Fibroblast of peridontal ligament (primary cell): ENCODE results near the gene SNRPD3.
"Not testable (repeated sequence)": the region's sequence is repeated elsewhere in the genome, so short reads cannot be mapped to it uniquely, and the experiment has no call there.

ENCODE experiments used
- DNase-seq: peaks from one replicate; pipeline ENCODE4 v3.0.0-alpha.2; 2010; ENCODE audit errors: extremely low read depth

Gene SNRPD3

DNA sequence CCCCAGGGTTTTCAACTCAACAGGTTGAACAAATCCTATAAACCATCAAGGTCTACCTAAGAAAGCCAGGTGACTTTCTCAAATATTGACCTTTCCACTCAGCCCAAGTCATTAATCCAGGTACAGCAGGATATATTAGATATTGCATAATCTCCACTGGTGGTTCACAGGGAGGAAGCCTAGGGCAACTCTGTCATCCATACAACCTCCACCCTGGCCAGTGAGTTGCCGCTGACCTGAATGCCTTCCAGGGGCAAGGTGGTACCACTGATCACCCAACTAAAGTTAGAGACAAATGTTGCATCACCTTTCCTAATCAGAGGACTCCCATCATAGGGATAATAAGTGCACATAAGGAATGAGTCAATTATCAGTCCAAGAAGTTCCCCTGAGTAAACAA is 23.7 kb upstream of the SNRPD3 start:
- no peak for DNase-seq

DNA sequence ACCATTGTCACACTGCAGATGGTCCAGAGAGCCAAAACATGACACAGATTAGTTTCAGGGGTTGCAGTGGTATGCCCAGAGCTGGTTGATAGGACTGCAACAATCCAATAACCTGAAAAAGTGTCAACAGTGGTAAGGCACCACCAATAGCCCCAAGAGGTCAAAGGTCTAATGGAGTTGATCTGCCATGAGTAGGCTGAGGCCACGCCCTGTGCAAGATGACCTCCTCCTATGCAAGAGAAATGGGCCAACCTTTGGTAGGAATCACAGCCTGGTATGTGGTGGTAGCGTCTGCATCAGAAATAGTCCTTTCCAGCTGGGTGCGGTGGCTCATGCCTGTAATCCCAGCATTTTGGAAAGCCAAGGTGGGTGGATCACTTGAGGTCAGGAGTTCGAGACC is 20.5 kb upstream of the SNRPD3 start:
- DNase-seq = no peak

DNA sequence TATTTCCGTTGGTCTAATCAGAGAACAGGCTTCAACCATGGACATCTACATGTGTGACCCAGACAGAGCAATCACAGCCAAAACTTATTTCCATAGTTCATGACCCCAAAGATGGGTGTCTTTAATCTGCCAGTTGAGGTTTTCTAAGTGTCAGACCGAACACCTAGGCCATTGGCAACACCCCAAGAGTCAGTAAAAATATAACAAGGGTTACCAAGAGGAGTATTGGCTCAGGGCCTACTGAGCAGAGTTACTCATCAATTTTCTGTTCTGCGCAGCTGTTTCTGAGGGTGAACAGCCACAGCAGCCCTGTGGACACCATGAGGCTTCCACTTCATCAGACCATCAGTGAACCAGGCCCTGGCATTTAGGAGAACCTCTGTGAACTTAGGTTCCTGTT is 19.7 kb upstream of the SNRPD3 start:
- DNase-seq = no peak

DNA sequence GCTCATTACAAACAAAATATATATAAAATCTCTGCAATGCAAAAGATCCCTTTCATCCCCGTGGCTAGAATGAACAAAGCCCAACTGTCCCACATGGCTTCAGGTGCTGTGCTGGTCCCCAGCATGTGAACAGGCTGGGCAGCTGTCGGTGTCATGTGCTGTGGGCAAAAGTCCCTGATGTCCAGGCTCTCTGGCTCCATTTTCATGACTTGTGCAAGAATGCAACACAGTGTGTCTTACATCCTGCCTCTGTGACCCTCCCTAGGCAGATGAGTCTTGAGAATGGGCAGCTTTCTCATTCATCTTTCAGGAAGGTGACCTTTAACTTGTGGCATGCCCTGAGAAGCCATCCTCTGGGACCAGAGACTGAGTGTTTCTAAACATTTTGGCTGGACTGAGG is 15.3 kb upstream of the SNRPD3 start:
- DNase-seq = no peak

DNA sequence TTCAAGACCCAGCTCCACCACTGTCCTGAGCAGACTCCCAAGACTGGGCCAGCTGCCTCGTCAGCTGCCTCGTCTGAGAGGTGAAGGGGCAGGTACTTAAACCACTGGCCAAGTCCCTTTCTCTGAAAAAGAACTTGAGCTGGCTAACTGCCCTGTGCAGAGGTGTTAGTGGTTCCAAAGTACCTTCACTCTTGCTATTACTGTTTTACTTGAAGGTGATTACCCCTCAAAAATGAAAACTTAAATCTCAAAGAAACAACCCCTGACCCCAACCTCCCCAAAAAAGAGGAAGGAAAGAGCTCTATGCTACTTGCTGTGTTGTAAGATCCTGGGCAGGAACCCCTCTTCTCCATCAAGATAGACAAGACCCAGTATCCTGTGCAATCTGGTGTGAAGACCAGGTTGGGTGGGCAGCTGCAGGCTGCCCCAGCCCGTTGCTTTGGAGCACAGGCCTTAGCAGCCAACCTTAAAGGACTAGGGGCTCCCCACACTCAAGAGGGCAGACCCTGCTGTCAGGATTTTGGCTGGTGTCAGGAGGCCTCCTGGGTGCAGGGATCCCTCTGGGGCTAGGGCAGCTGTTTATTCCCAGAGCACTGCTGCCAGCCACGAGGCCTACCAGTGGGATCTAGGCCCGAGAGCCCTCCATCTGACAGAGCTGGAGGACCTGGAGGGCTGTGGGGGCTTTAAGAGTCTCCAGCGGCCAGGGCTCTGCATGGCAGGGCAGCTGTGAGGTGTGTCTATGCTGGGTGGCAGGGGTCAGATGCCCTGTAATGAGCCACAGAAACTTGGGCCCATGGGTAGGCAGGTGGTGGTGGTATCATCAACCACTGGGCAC is 13.9 kb upstream of the SNRPD3 start:
- DNase-seq = no peak

DNA sequence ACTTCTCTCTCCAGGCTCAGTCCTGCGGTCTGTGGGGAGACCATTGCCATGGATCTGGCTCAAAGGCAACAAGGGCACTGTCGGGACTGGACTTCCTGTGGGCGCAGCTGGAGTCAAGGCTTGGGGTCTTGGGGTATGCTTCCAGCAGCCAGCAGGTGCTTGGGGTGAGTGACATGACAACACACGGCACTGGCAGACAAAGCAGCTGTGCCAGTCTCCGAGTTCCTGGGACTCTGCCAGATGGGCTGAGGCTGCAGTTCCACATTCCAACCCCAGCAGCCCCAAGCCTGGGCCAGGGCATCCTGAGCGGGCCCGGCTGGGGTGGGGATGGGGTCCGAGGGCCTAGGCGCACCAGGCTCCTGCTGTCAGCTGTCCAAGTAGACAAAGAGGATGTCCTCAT is 13.2 kb upstream of the SNRPD3 start:
- DNase-seq = no peak

DNA sequence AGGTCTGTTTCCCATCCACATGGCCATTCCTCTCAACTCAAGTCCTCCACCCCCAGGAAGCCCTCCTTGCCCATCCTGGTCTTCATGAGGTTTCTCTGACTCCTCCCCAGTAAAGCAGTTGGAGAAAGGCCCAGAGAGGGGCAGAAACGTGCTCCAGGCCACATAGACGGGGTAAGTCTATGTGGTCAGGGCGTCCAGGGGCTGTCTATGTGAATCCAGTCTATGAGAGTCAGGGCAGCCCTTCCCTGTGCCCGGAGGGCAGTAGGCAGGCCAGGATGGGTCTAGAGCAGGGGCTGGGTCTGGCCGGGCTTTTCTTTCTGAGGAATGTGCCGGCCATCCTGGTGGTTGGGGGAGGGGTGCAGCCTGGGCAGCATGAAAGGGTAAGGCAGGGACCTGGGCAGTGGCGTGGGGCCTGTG is 12.6 kb upstream of the SNRPD3 start:
- no peak for DNase-seq

DNA sequence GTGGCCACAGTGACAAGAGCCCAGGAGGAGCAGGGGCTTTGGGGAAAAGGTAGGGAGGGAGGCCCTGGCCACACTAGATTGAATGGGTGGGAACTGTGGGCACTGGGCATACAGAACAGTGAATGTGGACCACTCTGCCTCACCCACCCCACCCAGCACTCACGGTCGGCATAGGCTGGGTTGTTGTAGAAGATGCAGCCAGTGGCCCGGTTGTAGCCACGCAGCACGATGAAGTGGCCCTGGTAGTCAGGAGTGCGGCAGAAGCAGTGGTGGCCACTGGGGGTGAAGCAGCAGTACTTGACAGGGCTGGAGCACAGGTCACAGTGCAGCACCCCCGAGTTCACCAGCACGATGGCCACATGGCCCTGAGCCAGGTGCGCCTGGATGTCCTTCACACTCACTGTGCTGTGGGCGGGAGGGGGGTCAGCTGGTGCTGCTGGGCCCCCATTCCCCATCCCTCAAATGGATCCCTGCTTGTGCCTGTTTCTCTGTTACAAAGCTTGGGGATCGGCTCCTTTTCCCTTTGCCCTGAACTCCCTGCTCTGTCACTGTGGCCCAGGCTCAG is 12.0 kb upstream of the SNRPD3 start:
- no peak for DNase-seq

DNA sequence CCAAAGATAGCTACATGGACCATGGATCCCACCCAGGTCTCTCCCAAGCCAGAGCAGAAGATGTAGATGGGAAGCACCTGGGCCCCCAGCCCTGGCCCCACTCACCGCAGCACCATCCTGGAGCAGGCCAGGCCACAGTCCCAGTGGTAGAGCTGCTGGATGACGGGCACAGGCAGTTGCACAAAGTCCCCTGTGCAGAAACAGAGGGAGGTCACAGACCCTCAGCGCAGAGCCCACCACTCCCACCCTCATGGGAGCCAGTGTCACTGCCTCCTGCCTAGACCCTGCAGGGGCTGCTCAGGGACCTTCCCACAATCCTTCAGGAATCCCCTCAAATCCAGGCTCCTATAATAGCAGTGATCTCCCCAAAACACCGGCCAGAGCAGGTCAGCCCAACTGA is 7.0 kb upstream of the SNRPD3 start:
- no peak for DNase-seq

DNA sequence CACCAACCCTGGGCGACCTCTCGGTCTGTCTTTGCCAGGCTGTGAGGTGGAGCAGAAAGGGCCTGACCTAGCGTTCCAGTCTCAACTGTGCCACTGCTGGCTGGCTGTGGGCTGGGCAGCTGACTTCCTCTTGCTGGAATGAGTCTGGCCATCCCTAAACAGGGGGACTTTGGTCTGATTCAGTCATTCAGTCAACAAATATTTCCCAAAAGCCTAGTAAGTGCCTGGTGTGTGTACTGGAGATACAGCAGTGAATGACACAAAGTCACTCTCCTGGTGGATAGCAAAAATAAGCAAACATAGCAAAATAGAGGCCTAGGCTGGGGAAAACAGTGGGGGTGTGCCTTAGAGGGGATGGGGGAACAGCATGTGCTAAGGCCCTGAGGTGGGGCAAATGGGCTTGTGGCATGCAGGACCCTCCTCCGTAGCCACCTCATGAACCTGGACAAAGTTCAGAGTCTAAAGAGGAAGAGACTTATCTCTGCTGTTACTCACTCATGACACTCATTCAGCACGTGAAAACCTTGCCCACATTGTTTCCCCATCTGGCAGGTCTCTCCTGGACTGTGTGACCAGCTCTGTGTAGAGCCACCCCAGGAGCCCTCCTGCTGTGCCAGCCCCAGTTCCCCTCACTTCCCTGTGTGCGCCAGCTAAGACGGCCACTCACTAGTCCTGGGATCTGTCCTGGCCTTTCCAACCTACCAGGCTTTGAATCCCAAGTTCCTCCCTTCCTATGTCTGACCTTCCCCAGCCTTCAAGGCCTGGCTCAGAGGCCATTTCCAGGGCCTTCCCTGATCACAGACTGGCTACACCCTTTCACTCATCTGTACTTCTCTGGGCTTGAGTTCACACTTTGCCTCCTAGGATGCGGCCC is 5.5 kb upstream of the SNRPD3 start:
- no peak for DNase-seq

DNA sequence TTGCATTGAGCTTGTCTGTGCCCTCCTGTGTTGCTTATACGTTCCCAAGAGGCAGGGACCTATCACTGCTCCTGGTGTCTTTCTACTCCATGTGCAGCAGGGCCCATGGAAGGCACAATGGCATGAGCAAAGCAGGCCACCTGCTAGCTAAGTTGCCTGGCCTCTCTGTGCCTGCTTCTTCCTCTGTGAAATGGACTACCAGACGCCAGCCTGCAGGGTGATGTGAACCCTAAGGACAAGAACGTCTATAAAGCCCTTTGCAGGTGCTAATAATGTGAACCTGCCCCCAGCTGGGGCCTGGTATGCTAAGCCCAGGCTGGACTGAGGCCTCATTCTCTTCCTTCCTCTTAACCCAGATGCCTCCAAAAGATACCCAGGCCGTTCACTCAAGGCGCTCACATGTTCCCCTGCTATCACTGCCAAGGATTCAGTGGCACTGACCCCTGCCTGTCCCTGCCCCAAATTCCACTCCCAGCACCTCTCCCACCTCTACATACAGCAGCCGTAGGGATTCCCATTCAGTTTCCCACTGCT is 4.8 kb upstream of the SNRPD3 start:
- no peak for DNase-seq

DNA sequence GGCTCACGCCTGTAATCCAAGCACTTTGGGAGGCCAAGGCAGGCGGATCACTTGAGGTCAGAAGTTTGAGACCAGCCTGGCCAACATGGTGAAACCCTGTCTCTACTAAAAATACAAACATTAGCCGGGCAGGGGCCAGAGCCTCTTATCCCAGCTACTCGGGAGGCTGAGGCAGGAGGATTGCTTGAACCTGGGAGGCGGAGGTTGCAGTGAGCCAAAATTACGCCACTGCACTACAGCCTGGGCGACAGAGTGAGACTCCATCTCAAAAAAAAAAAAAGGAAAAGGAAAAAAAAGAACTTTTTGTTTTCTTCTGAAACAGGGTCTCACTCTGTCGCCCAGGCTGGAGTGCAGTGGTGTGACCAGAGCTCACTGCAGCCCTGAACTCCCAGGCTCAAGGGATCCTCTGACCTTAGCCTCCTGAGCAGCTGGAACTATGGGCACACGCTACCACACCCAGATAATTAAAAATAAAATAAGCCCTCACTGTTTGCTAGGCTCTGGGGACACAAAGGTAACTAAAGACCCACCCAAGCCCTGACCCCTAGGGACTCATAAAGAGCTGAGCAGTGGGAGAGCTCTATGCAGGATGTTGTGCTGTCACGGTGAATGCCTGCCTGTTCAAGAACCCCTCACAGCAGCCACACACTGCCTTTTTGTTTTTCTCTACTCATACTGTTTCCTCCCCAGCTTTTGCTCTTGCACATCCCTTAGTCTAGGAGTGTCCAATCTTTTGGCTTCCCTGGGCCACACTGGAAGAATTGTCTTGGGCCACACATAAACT is 3.1 kb upstream of the SNRPD3 start:
- not testable (repeated sequence) for DNase-seq

DNA sequence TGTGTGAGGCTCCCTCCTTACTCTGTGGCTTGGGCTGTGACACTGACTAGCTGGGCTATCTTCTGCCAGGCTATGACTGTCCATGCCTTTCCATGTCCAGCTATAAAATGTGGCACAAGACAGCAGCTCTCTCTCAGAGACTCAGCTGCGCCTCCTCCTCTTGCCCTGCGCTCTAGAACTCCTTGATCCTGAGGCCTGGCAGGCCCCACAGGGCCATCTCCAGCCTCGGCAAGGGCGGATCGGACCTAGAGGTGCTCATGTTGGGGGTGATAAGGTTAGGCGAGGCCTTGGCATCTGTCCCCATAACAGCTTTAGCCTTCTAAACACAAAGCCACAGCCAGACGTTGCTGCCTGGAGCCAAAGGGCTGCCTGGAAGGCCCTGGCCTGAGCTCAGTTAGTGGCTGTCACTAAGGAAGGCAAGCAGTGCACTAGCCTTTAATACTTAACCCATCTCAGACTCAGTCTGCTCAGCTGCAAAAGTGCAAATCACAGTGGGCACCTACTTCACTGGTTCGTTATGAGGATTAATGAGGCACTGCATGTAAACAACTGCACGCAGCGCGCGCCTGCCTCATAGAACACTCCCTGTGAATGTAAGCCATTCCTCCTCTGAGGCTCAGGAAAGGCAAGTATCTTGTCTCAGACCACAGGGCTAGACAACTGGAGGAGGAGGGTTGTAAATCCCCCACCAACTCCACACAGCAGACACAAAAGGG is 2.0 kb upstream of the SNRPD3 start:
- peak; percentile 21 for DNase-seq

DNA sequence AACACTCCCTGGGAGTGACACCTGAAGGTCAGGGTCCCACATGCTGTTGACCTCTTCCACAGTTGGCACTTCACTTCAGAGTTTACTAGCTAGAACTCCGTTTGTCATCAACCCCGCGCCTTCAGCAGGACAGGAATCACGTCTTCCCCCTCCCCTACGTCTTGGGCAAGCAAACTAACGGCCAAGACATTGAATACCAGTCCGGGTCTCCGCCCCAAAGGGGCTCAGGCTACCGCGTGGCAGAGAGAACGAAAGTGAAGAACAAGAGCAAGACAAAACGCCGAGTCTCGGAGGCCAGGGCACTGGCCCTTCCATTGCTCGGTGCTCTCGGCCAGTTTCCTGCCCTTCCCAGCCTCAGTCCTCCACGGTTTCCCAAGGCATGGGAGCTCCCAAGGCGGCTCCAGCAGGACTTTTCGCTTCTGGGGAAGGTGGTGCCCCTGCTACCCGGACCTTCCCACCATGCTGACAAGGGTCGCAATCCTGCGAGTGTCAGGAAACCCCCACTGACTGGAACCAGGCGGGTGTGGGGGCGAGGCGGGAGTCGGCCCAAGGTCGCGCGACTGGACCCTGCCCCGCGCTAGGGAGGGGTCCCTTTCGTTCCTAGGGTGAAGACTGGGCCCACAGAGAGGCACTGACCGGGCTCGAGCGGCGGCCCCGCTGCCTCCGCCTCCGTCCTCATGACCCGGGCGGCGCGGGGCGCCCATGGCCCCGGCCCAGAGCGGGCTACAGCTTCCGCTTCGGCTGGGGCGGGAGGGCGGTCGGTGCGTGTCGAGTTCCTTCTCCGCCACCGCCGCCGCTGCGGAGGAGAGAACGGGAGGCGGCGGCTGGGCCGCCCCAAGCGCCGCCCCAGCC is 1.3 kb upstream of the SNRPD3 start, which contains the start of gene GUCD1:
Gene GUCD1 (minus strand): TSS at position 826 of the 852 bp plus-strand sequence. CDS start 147 bp downstream, at position 679.
- peak; percentile 48 for DNase-seq

DNA sequence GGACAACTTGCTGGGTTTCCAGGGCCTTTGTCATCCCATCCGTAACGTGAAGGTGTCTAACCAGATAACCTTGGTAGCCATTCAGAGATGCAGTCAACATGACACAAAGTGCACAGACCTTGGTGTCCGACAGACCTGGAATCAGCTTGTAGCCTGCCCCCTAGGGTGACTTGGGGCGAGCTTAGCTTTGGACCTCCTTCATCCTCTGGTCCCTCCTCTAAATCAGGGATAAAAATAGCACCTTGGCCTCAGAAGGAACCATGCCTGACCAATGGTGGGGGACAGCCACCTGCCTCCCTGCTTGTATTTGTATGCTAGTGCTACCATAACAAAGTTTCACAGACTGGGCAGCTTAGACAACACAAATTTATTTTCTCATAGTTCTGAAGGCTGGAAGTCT is 3.7 kb downstream of the SNRPD3 start:
- DNase-seq = no peak

DNA sequence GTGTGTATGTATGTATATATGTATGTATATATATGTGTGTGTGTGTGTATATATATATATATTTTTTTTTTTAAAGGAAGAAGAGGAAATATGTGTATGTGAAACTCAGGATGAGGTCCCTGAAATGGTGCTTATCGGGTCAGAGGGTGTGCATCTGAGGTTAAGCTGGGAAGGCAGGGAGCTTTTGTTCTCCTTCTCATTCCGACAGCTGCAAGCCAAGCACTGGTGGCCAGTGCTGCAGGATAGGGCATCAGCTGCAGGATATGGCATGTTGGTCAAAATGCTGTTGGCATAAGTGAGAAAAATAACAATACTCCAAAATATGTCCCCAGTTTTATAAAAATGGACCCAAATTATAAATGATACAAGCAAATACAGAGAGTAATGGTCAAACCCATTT is 7.4 kb downstream of the SNRPD3 start:
- no peak for DNase-seq

DNA sequence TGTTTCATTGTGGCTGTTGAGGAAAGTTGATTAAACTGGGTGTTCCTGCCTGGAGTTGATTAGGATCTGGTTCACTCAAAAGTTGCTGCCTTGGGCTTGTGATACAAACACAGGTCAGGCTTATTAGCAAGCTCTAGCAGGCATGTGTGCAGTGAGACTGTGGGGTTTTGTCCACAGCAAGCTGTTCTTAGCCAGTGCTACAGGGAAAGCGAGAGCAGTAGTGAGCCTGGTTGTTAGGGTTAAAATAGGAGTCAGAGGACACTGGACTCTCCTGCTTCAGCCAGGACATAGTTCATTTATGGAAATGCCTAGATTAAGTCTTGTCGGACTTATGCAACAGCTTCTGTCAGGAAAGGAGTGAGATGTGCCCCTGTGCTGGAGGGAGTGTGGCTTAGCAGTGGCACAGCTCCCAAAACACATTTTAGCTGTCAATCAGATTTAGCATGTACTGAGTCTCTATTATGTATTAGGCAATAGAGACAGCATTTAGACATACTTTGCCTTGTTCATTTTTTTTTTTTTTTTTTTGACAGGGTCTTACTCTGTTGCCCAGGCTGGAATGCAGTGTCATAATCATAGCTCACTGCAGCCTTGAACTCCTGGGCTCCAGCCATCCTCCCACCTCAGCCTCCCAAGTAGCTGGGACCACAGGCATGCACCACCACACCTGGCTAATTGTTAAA is 8.7 kb downstream of the SNRPD3 start:
- DNase-seq = peak; percentile 29

DNA sequence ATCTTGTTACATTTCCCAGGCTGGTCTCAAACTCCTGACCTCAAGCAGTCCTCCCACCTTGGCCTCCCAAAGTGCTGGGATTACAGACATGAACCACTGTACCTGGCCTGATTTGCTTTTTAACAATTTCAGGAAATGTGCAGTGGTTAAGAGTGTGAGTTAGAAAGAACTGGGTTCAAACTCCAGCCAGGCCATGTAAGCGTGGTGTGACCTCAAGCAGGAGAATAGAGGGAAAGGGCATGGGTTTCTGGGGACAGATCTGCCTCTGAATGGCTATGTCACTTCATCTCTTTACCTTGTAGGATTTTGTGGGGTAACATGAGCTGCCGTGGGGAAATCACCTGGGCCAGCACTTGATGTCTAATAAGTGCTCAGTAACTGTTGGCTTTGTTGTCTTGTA is 9.3 kb downstream of the SNRPD3 start:
- no peak for DNase-seq

DNA sequence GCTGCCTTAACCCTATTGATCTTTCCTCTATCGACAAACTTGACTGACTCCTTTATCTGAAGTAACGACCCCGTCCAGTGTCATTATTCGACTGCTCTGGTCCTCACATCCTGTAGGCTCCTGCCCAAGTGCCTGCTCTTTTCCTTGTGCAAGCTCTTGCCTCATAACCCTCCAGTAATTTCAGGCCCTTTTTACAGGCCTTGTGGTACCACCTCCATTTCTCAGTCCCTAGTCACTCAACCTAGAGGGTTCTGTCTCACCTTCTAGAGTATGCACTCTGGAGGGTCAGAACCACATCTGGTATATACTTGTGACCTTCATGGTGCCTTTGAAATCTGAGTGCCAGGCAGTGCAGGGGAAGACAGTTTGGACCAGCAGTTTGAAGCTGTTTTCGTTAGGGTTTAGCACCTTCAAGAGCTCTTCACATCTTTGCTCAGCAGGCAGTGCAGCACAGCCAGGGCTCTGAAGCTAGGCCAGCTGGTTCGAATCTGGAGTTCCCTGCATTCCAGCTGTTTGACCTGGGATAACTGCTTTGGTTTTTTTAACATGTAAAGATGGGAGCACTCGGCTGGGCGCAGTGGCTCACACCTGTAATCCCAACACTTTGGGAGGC is 11.2 kb downstream of the SNRPD3 start:
- no peak for DNase-seq
